Prostate gland (tissue), 2 donors: ENCODE data around the gene BBS9. TPM values are rescaled to one million over a fixed set of nuclear protein-coding genes. Genes with fewer than 3 reads are reported as not detected.

Source experiments
- DNase-seq: peaks from one replicate; pipeline ENCODE4 v3.0.0-alpha.2; 2019; ENCODE audit warnings: low spot score
- H3K27ac ChIP-seq, 2 donors: fragments of 200-600 bp; sonication (generic); 2 replicates each; pipeline ENCODE4 v1.5.1; 2017 to 2019
- H3K27me3 ChIP-seq: fragments of 200-600 bp; sonication (generic); replicated peaks from 2 replicates; pipeline ENCODE4 v1.5.1; 2019; ENCODE audit not compliant: insufficient read depth
- H3K36me3 ChIP-seq, 2 donors: fragments of 200-600 bp; sonication (generic); 1 replicate in 1 of 2; 2 replicates in 1 of 2; pipeline versions ENCODE4 v1.5.1 to v1.8.1; 2017 to 2019
- H3K4me1 ChIP-seq: fragments of 200-600 bp; sonication (generic); replicated peaks from 2 replicates; pipeline ENCODE4 v1.5.1; 2019
- H3K4me3 ChIP-seq, 2 donors: fragments of 200-600 bp; sonication (generic); 2 replicates each; pipeline ENCODE4 v1.5.1; 2017 to 2019
- H3K9me3 ChIP-seq: fragments of 200-600 bp; sonication (generic); 2 replicates; pipeline ENCODE4 v1.5.1; 2017
- CTCF ChIP-seq, 4 experiments: fragments of 200-600 bp in 2 of 4; fragments of 450-650 bp in 2 of 4; sonication (generic) in 2 of 4; IDR thresholded peaks; 1 replicate in 3 of 4; 2 replicates in 1 of 4; pipeline ENCODE4 v1.5.1; 2016 to 2019; ENCODE audit warnings: antibody characterized with exemption in 4 of 4, mild to moderate bottlenecking in 2 of 4, moderate library complexity in 2 of 4
- POLR2A ChIP-seq: fragments of 450-650 bp; IDR thresholded peaks from one replicate; pipeline ENCODE4 v1.6.1; 2016; ENCODE audit warnings: antibody characterized with exemption, mild to moderate bottlenecking
- POLR2AphosphoS5 ChIP-seq: sonication (generic); formaldehyde crosslinking; IDR thresholded peaks from one replicate; pipeline ENCODE4 v1.6.1; 2017; ENCODE audit warnings: antibody characterized with exemption
- WGBS: methylation state at CpG from one replicate; pipeline ENCODE4 v1.1.5; 2018; 5-methylcytosine and 5-hydroxymethylcytosine counted together
- intact Hi-C: fragments of 100-400 bp; cut with DNase I; formaldehyde crosslinking; loops from one replicate; pipeline ENCODE4 v1.14.2; 2022
- total RNA-seq, 2 donors: library from RNA; depleted of rRNA; stranded (reverse); fragments of >200 nt; gene quantifications; one replicate each; pipeline ENCODE4 v1.1.0, GENCODE V29; 2016

Gene BBS9
- total RNA-seq, 2 donors from 2014 or later, result 19.6 to 36.8 TPM

DNA sequence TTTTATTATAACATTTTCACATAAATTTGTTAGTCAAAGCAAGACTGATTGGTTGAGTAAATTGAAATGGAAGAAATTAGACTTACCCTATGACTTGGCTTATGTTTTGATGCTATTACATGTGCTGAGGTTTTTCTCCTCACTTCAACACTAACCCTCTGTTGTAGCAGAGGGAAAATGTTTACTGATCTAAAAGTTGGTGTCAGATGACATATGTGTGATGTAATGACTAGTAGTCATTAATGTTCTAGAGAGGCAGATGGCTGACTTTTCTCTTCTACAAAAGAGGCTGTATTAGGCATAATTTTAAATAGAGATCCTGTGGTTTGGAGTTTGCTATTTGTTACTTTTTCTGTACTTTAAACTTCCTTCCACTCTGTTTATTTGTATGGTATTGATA, 266.0 kb downstream of the BBS9 start:
- Histone ChIP-seq H3K4me3 (no peak overlapping the region), H3K4me1 (no peaks in the 10 kb centered on the region), H3K36me3 (no peaks in the 10 kb centered on the region), H3K27ac (no peak overlapping the region), H3K9me3 (no peaks in the 10 kb centered on the region), H3K27me3 (no peaks in the 10 kb centered on the region)
- DNase-seq, result no peak
- no peak for TF ChIP-seq POLR2A
- no peak for TF ChIP-seq POLR2AphosphoS5
- no peak for TF ChIP-seq CTCF (IDR thresholded peaks at IDR 0.05)
- intact Hi-C loops, result no loop called here

DNA sequence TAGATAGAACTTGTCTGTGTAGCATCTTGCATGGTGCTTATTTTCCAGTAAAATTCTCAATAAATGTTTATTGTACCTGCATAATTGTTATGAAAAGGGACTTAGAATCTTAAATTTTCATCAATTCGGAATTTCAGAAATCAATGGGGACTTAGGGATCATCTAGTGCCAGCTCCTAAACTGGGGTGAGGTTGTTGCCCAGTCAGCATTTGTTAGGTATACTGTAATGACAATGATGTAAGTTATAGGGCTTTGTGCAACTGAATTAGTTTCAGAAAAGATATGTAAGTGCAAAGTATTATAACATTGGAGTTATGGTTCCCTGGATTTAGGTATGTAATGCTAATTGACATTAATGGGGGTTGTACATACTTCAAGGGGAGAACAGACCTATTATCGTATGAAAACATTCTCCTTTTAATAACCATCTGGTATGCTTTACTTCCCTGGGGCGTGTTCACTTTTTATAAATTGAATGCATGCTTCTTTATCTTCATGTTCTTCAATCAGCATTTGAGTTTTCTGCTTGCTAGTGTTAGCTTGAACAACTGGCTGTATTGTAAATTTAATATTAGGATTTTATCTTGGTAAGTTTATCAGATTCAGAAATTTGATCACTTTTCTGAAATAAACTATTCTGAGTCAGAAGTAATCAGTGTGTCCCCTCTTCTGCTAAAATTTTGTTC, 270.3 kb downstream of the BBS9 start:
- whole genome bisulfite sequencing, result 72% methylated on average over 3 of the region's 3 CpGs
- H3K4me3 ChIP-seq, result no peak overlapping the region

GRCh38 chr7:33400214-33400538, 270.8 kb downstream of the BBS9 start:
- TF ChIP-seq POLR2AphosphoS5 (no peak), POLR2A (no peak)
- Histone ChIP-seq H3K27ac (no peak overlapping the region), H3K36me3 (no peaks in the 10 kb centered on the region), H3K4me3 (no peak overlapping the region), H3K9me3 (no peaks in the 10 kb centered on the region), H3K27me3 (no peaks in the 10 kb centered on the region), H3K4me1 (no peaks in the 10 kb centered on the region)
- DNase-seq, result no peak
- intact Hi-C loops, result no loop called here
- WGBS, result 71% methylated on average over 1 of the region's 1 CpG

More for the DNA sequence above, 270.3 kb downstream of the BBS9 start:
- intact Hi-C loops, result no loop called here
- Histone ChIP-seq H3K27me3 (no peaks in the 10 kb centered on the region), H3K27ac (no peak overlapping the region), H3K9me3 (no peaks in the 10 kb centered on the region), H3K4me1 (no peaks in the 10 kb centered on the region), H3K36me3 (no peaks in the 10 kb centered on the region)
- no peak for DNase-seq
- no peak for TF ChIP-seq CTCF (IDR thresholded peaks at IDR 0.05)
- TF ChIP-seq POLR2AphosphoS5, result no peak
- no peak for TF ChIP-seq POLR2A

DNA sequence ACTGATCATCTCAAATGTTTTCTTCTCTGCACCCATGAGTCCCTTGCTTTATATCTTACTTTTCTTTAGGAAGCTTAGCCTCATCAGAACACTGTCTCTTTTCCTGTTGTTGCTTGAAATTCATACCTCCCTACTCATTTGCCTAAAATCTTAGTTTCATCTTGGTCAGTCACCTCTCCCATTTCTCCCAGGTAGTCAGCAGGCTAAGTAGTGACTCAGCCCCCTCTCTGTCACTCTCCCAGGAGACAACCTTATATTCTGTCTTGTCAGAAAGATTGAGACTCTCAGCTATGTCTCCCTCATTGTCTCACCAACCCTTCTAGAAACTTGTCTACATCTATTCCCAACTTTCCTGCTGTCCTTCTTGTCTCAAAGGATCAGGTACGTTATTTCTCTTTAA, 280.9 kb downstream of the BBS9 start:
- Histone ChIP-seq H3K27me3 (no peaks in the 10 kb centered on the region), H3K27ac (no peak overlapping the region), H3K9me3 (no peaks in the 10 kb centered on the region), H3K4me3 (no peak overlapping the region), H3K4me1 (no peaks in the 10 kb centered on the region), H3K36me3 (no peaks in the 10 kb centered on the region)
- no peak for DNase-seq
- WGBS, result 95% methylated on average over 1 of the region's 1 CpG
- TF ChIP-seq CTCF (IDR thresholded peaks at IDR 0.05) (no peak), POLR2AphosphoS5 (no peak), POLR2A (no peak)
- intact Hi-C loops, result no loop called here

DNA sequence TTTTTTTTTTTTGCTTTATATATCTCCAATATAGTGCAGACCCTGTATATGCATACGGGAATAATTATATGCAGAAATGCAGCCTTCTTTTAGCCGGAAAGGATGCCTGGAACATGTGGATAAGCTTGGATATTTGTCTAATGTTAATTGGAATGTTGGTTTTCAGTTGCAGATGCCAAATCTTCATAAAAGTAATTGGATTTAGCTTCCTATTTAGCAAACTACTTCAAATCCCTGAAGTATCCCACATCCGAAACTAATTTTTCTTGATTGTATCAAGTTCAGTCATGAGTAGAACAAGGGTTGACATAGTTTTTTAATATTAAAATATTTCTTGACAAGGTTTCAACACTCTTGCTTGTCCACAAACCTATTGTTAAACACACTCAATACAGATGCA, 281.7 kb downstream of the BBS9 start:
- intact Hi-C loops, result no loop called here

More for the DNA sequence above, 281.7 kb downstream of the BBS9 start:
- Histone ChIP-seq H3K4me3 (no peak overlapping the region), H3K4me1 (no peaks in the 10 kb centered on the region), H3K9me3 (no peaks in the 10 kb centered on the region), H3K36me3 (no peaks in the 10 kb centered on the region), H3K27me3 (no peaks in the 10 kb centered on the region), H3K27ac (no peak overlapping the region)
- no peak for TF ChIP-seq CTCF (IDR thresholded peaks at IDR 0.05)
- TF ChIP-seq POLR2AphosphoS5, result no peak
- no peak for TF ChIP-seq POLR2A
- WGBS, result 95% methylated on average over 3 of the region's 3 CpGs
- no peak for DNase-seq
